ENCODE data around the gene LDB3. TPM values are rescaled to one million over a fixed set of nuclear protein-coding genes. Genes with fewer than 3 reads are reported as not detected.

Gene LDB3
- total and polyA plus RNA-seq, 12 donors = 162 to 1,738 (median 1,513) TPM

- peaks cover 0 to 76% (median 55%) of the 10 kb centered on the region in 7 donors for H3K27me3 ChIP-seq
- peaks cover 0 to 54% (median 41%) of the 10 kb centered on the region in 9 donors for H3K4me1 ChIP-seq
- WGBS, 2 donors = 1 to 3% methylated on average over 9 of the region's 9 CpGs
Measured at GRCh38 chr10:86755454-86755739, 87.1 kb downstream of the LDB3 start.

DNA sequence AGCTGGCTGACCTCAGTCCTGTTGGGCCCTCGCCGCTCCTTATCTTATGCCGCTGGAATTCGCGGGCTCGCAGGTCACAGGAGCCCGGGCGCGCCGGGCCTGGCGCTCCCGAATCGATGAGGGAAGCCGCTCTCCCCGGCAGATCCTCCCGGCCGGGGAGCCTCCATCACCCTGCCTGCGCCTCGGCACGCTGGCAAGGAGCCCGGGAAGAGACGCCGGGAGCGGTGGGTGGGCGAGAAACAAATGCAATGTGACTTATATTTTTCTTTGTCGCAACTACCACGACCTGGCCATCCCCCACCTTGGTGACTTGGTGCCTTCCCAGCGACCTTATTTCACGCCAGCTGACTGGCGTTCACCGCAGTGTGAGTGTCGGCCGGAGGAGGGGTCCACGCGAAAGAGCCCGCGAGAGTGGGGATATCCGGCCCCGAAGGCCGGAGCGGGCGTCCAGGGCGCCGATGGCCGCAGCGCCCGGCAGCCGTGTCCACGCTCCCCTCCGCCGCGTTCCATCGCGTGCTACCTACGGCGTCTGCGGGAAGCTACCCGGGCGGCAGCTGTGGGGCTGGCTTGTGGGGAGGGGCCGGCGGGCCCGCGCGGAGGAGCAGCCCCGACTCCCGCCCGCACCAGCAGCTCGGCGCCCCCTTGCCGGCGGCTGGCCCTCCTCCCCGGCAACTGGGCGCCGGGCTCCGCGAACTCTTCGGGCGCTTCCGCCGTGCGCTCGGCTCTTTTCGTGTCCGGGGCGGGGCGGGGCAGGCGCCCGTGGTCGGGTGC is 87.6 kb downstream of the LDB3 start:
- peak in 1 of 9 donors; percentile 24 for TF ChIP-seq CTCF (IDR thresholded peaks at IDR 0.05)
- DNase-seq (peak; percentile 81 to 93), ATAC-seq (peak; percentile 86 to 92 (median 89))
- peak overlapping the region; percentile 89 to 99 (median 98) for H3K27ac ChIP-seq
- no peaks in the 10 kb centered on the region for H3K9me3 ChIP-seq
- H3K27me3 ChIP-seq = peaks cover 0 to 78% (median 59%) of the 10 kb centered on the region in 7 donors
- WGBS, 2 donors = 0 to 1% methylated on average over 65 to 87 of the region's 89 CpGs
- intact Hi-C loops (cut with DNase I) = loop anchor here in 6 of 10 donors (5.0 to 10.0 kb wide), 4 partner anchors 44 to 141 kb away; no protein-coding TSS in a partner anchor
- H3K4me1 ChIP-seq = peaks cover 0 to 60% (median 41%) of the 10 kb centered on the region in 9 donors
- peak overlapping the region; percentile 33 to 90 (median 77) for H3K4me3 ChIP-seq
- no peaks in the 10 kb centered on the region for H3K36me3 ChIP-seq

More at GRCh38 chr10:86755454-86755739, 87.1 kb downstream of the LDB3 start:
- DNase-seq = no peak
- peak overlapping the region; percentile 33 to 90 (median 77) for H3K4me3 ChIP-seq
- no peaks in the 10 kb centered on the region for H3K36me3 ChIP-seq
- TF ChIP-seq CTCF (IDR thresholded peaks at IDR 0.05) = no peak
- no peaks in the 10 kb centered on the region for H3K9me3 ChIP-seq
- no peak for ATAC-seq
- intact Hi-C loops (cut with DNase I) = loop anchor here in 6 of 10 donors (5.0 to 10.0 kb wide), 4 partner anchors 43 to 142 kb away; no protein-coding TSS in a partner anchor
- peak overlapping the region; percentile 89 to 99 (median 98) for H3K27ac ChIP-seq

DNA sequence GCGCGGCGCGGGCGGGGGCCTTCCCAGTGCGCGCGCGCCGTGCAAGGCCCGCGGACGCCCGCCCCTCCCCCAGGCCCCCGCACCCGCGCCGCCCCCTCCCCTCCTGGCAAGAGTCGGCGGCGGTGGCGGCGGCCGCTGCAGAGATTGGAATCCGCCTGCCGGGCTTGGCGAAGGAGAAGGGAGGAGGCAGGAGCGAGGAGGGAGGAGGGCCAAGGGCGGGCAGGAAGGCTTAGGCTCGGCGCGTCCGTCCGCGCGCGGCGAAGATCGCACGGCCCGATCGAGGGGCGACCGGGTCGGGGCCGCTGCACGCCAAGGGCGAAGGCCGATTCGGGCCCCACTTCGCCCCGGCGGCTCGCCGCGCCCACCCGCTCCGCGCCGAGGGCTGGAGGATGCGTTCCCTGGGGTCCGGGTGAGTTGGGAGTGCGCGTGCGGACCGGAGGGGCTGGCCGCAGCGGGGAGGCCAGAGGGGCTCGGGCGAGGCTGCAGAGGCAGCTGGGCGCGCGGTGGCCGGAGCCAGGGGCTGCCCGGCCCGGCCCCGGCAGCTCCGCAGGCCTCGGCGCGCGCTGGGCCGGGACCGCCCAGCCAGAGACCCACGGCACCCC is 88.3 kb downstream of the LDB3 start, which contains the start of gene BMPR1A:
TSS of gene BMPR1A (plus strand) at position 109 of the 602 bp plus-strand sequence. CDS start 119,400 bp downstream, outside the sequence.
- DNase-seq (peak in 1 of 2 donors; percentile 86), ATAC-seq (peak in 5 of 8 donors; percentile 15 to 29 (median 27))
- Histone ChIP-seq H3K9me3 (no peaks in the 10 kb centered on the region), H3K36me3 (no peaks in the 10 kb centered on the region), H3K4me1 (peaks cover 0 to 67% (median 41%) of the 10 kb centered on the region in 9 donors), H3K27ac (peak within 1 kb of the TSS; percentile 89 to 99 (median 98)), H3K4me3 (peak within 1 kb of the TSS; percentile 59 to 90 (median 77)), H3K27me3 (peaks cover 0 to 78% (median 63%) of the 10 kb centered on the region in 7 donors)
- intact Hi-C loops (cut with DNase I) = loop anchor here in 6 of 10 donors (5.0 to 10.0 kb wide), 4 partner anchors 44 to 141 kb away; no protein-coding TSS in a partner anchor
- no peak for TF ChIP-seq CTCF (IDR thresholded peaks at IDR 0.05)
- WGBS, 2 donors = 1% methylated on average over 57 to 77 of the region's 85 CpGs

All from heart right ventricle (tissue), 16 donors.